Measurements from ENCODE around the gene MYCT1.
A peak's percentile ranks its signal among the peaks of the same experiment; 100 is the strongest.
"Not testable (repeated sequence)": the region's sequence is repeated elsewhere in the genome, so short reads cannot be mapped to it uniquely, and the experiment has no call there.

Gene MYCT1

GRCh38 chr6:152697634-152698033 lies at the start of gene MYCT1:
TSS of gene MYCT1 (plus strand) at chr6:152697897. CDS start at chr6:152697903, 6 bp downstream.
- DNase-seq, result no peak

GRCh38 chr6:152648105-152648504 lies 49.6 kb upstream of the MYCT1 start:
- no peak for DNase-seq

GRCh38 chr6:152651986-152652385 lies 45.7 kb upstream of the MYCT1 start:
- DNase-seq, result no peak

- DNase-seq, result no peak
Observed at GRCh38 chr6:152661776-152662175, 35.9 kb upstream of the MYCT1 start.

GRCh38 chr6:152669895-152670294 lies 27.8 kb upstream of the MYCT1 start:
- peak; percentile 2 to 16 for DNase-seq

- no peak for DNase-seq
Observed at GRCh38 chr6:152671171-152671570, 26.5 kb upstream of the MYCT1 start.

- DNase-seq, result no peak
Observed at GRCh38 chr6:152673236-152673635, 24.5 kb upstream of the MYCT1 start.

GRCh38 chr6:152680151-152680550 lies 17.5 kb upstream of the MYCT1 start:
- DNase-seq, result peak in 1 of 2 donors; percentile 8

- no peak for DNase-seq
Observed at GRCh38 chr6:152680879-152681517, 16.7 kb upstream of the MYCT1 start.

- no peak for DNase-seq
Observed at GRCh38 chr6:152682141-152682540, 15.6 kb upstream of the MYCT1 start.

GRCh38 chr6:152682935-152683334 lies 14.8 kb upstream of the MYCT1 start:
- DNase-seq, result not testable (repeated sequence)

- DNase-seq, result no peak
Observed at GRCh38 chr6:152685819-152686218, 11.9 kb upstream of the MYCT1 start.

- peak; percentile 18 to 31 for DNase-seq
Observed at GRCh38 chr6:152695372-152696045, 2.2 kb upstream of the MYCT1 start.

- DNase-seq, result no peak
Observed at GRCh38 chr6:152696522-152696921, 1.2 kb upstream of the MYCT1 start.

- DNase-seq, result no peak
Observed at GRCh38 chr6:152698692-152699091, 995 bp downstream of the MYCT1 start.

- DNase-seq, result no peak
Observed at GRCh38 chr6:152700427-152700826, 2.7 kb downstream of the MYCT1 start.

- DNase-seq, result no peak
Observed at GRCh38 chr6:152701081-152701862, 3.6 kb downstream of the MYCT1 start.

GRCh38 chr6:152701863-152702401 lies 4.2 kb downstream of the MYCT1 start:
- no peak for DNase-seq

- DNase-seq, result not testable (repeated sequence)
Observed at GRCh38 chr6:152703750-152704149, 6.1 kb downstream of the MYCT1 start.

GRCh38 chr6:152705327-152705726 lies 7.6 kb downstream of the MYCT1 start:
- no peak for DNase-seq

GRCh38 chr6:152716322-152716721 lies 18.6 kb downstream of the MYCT1 start:
- DNase-seq, result no peak

- DNase-seq, result no peak
Observed at GRCh38 chr6:152720974-152721373, 23.3 kb downstream of the MYCT1 start.

GRCh38 chr6:152721956-152722355 lies 24.3 kb downstream of the MYCT1 start:
- no peak for DNase-seq

- DNase-seq, result no peak
Observed at GRCh38 chr6:152723398-152723797, 25.7 kb downstream of the MYCT1 start.

All from inflammatory macrophage treated with lipopolysaccharide for 1 hour (primary cell).